ENCODE results near the gene TOGARAM2. TPM values are rescaled to one million over a fixed set of nuclear protein-coding genes. Genes with fewer than 3 reads are reported as not detected.

Gene TOGARAM2
- total and polyA plus RNA-seq, 3 donors from 2014 or later = 2.1 to 5.2 (median 3.5) TPM

- peak; percentile 0 for DNase-seq
- Histone ChIP-seq H3K27me3 (no peaks in the 10 kb centered on the region), H3K4me1 (peaks cover 20% of the 10 kb centered on the region), H3K9me3 (no peaks in the 10 kb centered on the region), H3K4me3 (no peak overlapping the region), H3K36me3 (ENCODE audit: low read depth, missing control alignments) (no peaks in the 10 kb centered on the region), H3K27ac (no peak overlapping the region)
- WGBS, 2 donors = 67 to 74% methylated on average over 6 of the region's 6 CpGs
- intact Hi-C loops (cut with DNase I; ENCODE audit: low total_unique reads) = no loop called here
- TF ChIP-seq CTCF (IDR thresholded peaks at IDR 0.05) = no peak
These were observed 80.1 kb downstream of the TOGARAM2 start for GRCh38 chr2:29061176-29061575.

- TF ChIP-seq CTCF (IDR thresholded peaks at IDR 0.05) (no peak), POLR2A (IDR thresholded peaks at IDR 0.05) (no peak)
- H3K36me3 ChIP-seq (ENCODE audit: low read depth, missing control alignments) = no peaks in the 10 kb centered on the region
- H3K27me3 ChIP-seq = no peaks in the 10 kb centered on the region
- peaks cover 20% of the 10 kb centered on the region for H3K4me1 ChIP-seq
- H3K4me3 ChIP-seq = no peak overlapping the region
- no peak overlapping the region for H3K27ac ChIP-seq
- peak; percentile 8 for DNase-seq
- intact Hi-C loops (cut with DNase I; ENCODE audit: low total_unique reads) = no loop called here
- 93 to 95% methylated on average over 3 of the region's 3 CpGs for WGBS, 2 donors
- H3K9me3 ChIP-seq = no peaks in the 10 kb centered on the region
These were observed 80.5 kb downstream of the TOGARAM2 start for GRCh38 chr2:29061616-29062015.

GRCh38 chr2:29062371-29062770 is 81.3 kb downstream of the TOGARAM2 start:
- WGBS, 2 donors = 93 to 95% methylated on average over 10 of the region's 10 CpGs
- peak; percentile 5 for DNase-seq
- H3K4me3 ChIP-seq = no peak overlapping the region
- no peaks in the 10 kb centered on the region for H3K36me3 ChIP-seq (ENCODE audit: low read depth, missing control alignments)
- H3K9me3 ChIP-seq = no peaks in the 10 kb centered on the region
- TF ChIP-seq CTCF (IDR thresholded peaks at IDR 0.05) = no peak
- H3K4me1 ChIP-seq = peaks cover 20% of the 10 kb centered on the region
- H3K27ac ChIP-seq = no peak overlapping the region
- intact Hi-C loops (cut with DNase I; ENCODE audit: low total_unique reads) = no loop called here
- no peaks in the 10 kb centered on the region for H3K27me3 ChIP-seq

GRCh38 chr2:29063056-29063455 is 82.0 kb downstream of the TOGARAM2 start:
- peak; percentile 26 for DNase-seq
- Histone ChIP-seq H3K27me3 (no peaks in the 10 kb centered on the region), H3K27ac (no peak overlapping the region), H3K9me3 (no peaks in the 10 kb centered on the region), H3K36me3 (ENCODE audit: low read depth, missing control alignments) (no peaks in the 10 kb centered on the region), H3K4me1 (peaks cover 20% of the 10 kb centered on the region), H3K4me3 (no peak overlapping the region)
- 87 to 100% methylated on average over 1 to 6 of the region's 6 CpGs for WGBS, 2 donors
- no peak for TF ChIP-seq CTCF (IDR thresholded peaks at IDR 0.05)
- TF ChIP-seq POLR2A (IDR thresholded peaks at IDR 0.05) = no peak
- intact Hi-C loops (cut with DNase I; ENCODE audit: low total_unique reads) = no loop called here

GRCh38 chr2:29063646-29064345 is 82.7 kb downstream of the TOGARAM2 start:
- H3K4me1 ChIP-seq = peaks cover 20% of the 10 kb centered on the region

More at GRCh38 chr2:29063646-29064345, 82.7 kb downstream of the TOGARAM2 start:
- Histone ChIP-seq H3K27me3 (no peaks in the 10 kb centered on the region), H3K27ac (no peak overlapping the region), H3K4me3 (no peak overlapping the region), H3K9me3 (no peaks in the 10 kb centered on the region), H3K36me3 (ENCODE audit: low read depth, missing control alignments) (no peaks in the 10 kb centered on the region)
- 47 to 55% methylated on average over 18 to 20 of the region's 20 CpGs for WGBS, 2 donors
- DNase-seq = peak; percentile 28
- intact Hi-C loops (cut with DNase I; ENCODE audit: low total_unique reads) = no loop called here
- TF ChIP-seq POLR2A (IDR thresholded peaks at IDR 0.05) = no peak
- TF ChIP-seq CTCF (IDR thresholded peaks at IDR 0.05) = no peak

Measured in testis (tissue), 3 donors.